K562 (cell line): ENCODE measurements around the gene CASKIN1. TPM values are rescaled to one million over a fixed set of nuclear protein-coding genes. Genes with fewer than 3 reads are reported as not detected.

Source experiments
- ASH1L ChIP-seq: fragments of 450-650 bp; IDR thresholded peaks from 2 replicates; pipeline ENCODE4 v1.6.1; 2018; ENCODE audit warnings: borderline replicate concordance, mild to moderate bottlenecking, low read depth; ENCODE audit not compliant: partially characterized antibody
- ATF3 ChIP-seq, 2 experiments: fragments of 450-650 bp in 1 of 2; sonication (generic) in 1 of 2; formaldehyde crosslinking in 1 of 2; IDR thresholded peaks in 1 of 2; conservative IDR thresholded peaks in 1 of 2; 2 replicates each; pipeline versions ENCODE4 v1.6.1 to v1.8.1; 2016 to 2023; ENCODE audit warnings: mild to moderate bottlenecking in 2 of 2, moderate library complexity in 2 of 2, inconsistent platforms in 1 of 2, missing genetic modification reagents in 1 of 2
- E2F6 ChIP-seq, 2 experiments: IDR thresholded peaks; 2 replicates each; pipeline ENCODE4 v1.6.1; 2011; ENCODE audit warnings: borderline replicate concordance in 1 of 2, control low read depth in 1 of 2, low read depth in 1 of 2, low read length in 1 of 2, mild to moderate bottlenecking in 1 of 2, mixed read lengths in 1 of 2, moderate library complexity in 1 of 2; ENCODE audit not compliant: insufficient read depth in 1 of 2, insufficient read length in 1 of 2, poor library complexity in 1 of 2, severe bottlenecking in 1 of 2; ENCODE audit errors: extremely low read depth in 1 of 2
- POLR2G ChIP-seq: fragments of 200-400 bp; formaldehyde crosslinking; IDR thresholded peaks from 2 replicates; pipeline ENCODE4 v1.6.1; 2017; ENCODE audit warnings: low read depth, mild to moderate bottlenecking, antibody characterized with exemption, low read length, moderate library complexity
- PRMT5 ChIP-seq: sonication (generic); formaldehyde crosslinking; IDR thresholded peaks from 2 replicates; pipeline ENCODE4 v1.5.0; 2020; ENCODE audit warnings: missing genetic modification reagents
- RCOR1 ChIP-seq, 2 experiments: IDR thresholded peaks; 2 replicates each; pipeline ENCODE4 v1.6.1; 2012; ENCODE audit warnings: low read depth in 2 of 2, low read length in 2 of 2, borderline replicate concordance in 1 of 2, improper control_type of control experiment in 1 of 2
- ZBED1 ChIP-seq: IDR thresholded peaks from 2 replicates; pipeline ENCODE4 v1.6.1; 2014
- ZNF354B ChIP-seq: fragments of 250-450 bp; sonication (Bioruptor Pico); IDR thresholded peaks from 2 replicates; pipeline ENCODE4 v1.4.0; 2020
- polyA plus RNA-seq, 8 experiments: library from polyadenylated mRNA; depleted of rRNA in 4 of 8; stranded (reverse) in 5 of 8; unstranded in 3 of 8; fragments of >200 nt; fragmentation: Nextera tagmentation in 2 of 8; fragmentation: Illumina TruSeq in 1 of 8; extraction: Ambion mirVana in 2 of 8; extraction: Trizol in 1 of 8; gene quantifications; 2 replicates each; pipeline versions ENCODE4 v1.2.1 to v1.2.3, GENCODE V29; 2011 to 2014; ENCODE audit warnings: inconsistent platforms in 1 of 8, missing spikeins in 1 of 8
- total RNA-seq, 7 experiments: library from RNA; depleted of rRNA in 6 of 7; stranded (reverse); fragments of >200 nt in 6 of 7; fragmentation: Illumina TruSeq in 2 of 7; extraction: Trizol in 2 of 7; gene quantifications; 2 replicates each; pipeline versions ENCODE4 v1.2.1 to v1.2.3, GENCODE V29; 2011 to 2021; ENCODE audit warnings: low replicate concordance in 1 of 7
- TF ChIP-seq, protein P1 (sequence below), 2 experiments: IDR thresholded peaks; 2 replicates each; pipeline ENCODE4 v1.6.1; 2012; ENCODE audit warnings: improper control_type of control experiment in 2 of 2, low read depth in 2 of 2, low read length in 2 of 2, borderline replicate concordance in 1 of 2

The CASKIN1 gene
- total and polyA plus RNA-seq, 9 of the 15 experiments (the other 6 are each of a cell fraction or from before 2014, with no cell fraction given): 0.15 to 4.5 (median 1.5) TPM; not detected in 2

DNA sequence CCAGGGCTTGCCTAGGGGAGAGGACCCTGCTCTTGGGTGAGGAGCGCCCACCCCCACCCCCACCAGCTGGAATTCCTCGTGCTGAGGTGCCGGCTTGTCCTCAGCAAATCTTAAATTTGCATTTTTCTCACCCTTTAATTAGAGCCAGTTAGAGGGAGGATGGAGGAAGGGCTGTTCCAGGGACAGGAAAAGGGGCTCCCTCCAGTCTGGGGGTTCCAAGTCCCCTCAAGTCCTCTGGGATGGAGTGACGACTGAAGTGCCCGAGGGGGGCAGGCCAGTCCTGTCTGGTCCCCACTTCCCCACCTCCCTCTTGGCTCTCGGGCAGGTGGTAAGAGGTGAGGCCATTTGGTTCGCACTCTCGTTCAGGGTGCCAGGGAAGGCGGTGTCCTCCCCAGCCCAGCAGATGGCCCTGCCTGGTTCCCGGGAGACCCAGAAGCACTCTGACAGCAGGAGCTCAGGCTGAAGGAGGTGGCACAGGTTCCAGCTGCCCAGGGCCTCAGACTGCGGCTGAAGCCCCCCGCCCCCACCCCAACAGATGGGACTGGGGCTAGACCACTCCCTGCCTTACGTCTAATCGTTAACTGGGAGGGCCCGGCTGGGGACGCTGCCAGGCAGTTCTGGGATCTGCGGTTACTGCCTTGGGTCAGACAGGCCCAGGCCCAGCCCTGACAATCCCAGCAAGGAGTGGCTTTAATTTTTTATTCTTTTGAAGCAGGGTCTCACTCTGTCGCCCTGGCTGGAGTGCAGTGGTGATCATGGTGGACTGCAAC, 45.8 kb downstream of the CASKIN1 start (continued):
- no peak for TF ChIP-seq RCOR1 (IDR thresholded peaks at IDR 0.05; ENCODE audit: borderline replicate concordance in 1 of 2, low read depth in 2 of 2, low read length in 2 of 2)
- peak; percentile 35; the same call in 1 of the 2 replicates for TF ChIP-seq ZBED1
- no peak for TF ChIP-seq ZNF354B
- TF ChIP-seq E2F6 (IDR thresholded peaks at IDR 0.05; ENCODE audit: borderline replicate concordance in 1 of 2, extremely low read depth in 1 of 2, insufficient read depth in 1 of 2, insufficient read length in 1 of 2, low read depth in 1 of 2, low read length in 1 of 2, poor library complexity in 1 of 2, severe bottlenecking in 1 of 2): peak in 1 of 2 experiments; percentile 15
- no peak for TF ChIP-seq ASH1L
- TF ChIP-seq, protein P1, sequence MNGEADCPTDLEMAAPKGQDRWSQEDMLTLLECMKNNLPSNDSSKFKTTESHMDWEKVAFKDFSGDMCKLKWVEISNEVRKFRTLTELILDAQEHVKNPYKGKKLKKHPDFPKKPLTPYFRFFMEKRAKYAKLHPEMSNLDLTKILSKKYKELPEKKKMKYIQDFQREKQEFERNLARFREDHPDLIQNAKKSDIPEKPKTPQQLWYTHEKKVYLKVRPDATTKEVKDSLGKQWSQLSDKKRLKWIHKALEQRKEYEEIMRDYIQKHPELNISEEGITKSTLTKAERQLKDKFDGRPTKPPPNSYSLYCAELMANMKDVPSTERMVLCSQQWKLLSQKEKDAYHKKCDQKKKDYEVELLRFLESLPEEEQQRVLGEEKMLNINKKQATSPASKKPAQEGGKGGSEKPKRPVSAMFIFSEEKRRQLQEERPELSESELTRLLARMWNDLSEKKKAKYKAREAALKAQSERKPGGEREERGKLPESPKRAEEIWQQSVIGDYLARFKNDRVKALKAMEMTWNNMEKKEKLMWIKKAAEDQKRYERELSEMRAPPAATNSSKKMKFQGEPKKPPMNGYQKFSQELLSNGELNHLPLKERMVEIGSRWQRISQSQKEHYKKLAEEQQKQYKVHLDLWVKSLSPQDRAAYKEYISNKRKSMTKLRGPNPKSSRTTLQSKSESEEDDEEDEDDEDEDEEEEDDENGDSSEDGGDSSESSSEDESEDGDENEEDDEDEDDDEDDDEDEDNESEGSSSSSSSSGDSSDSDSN (IDR thresholded peaks at IDR 0.05; ENCODE audit: borderline replicate concordance in 1 of 2, low read depth in 2 of 2, low read length in 2 of 2): no peak
- TF ChIP-seq PRMT5 (CRISPR knock-in tag): no peak
- TF ChIP-seq ATF3 (IDR thresholded peaks at IDR 0.05): no peak
- TF ChIP-seq ATF3 (CRISPR knock-in tag; conservative IDR thresholded peaks at IDR 0.05): no peak
- peak; percentile 73 for TF ChIP-seq POLR2G
